HepG2 (cell line): ENCODE results near the gene ARHGAP21.

Experiments used
- CEBPB ChIP-seq: IDR thresholded peaks from 2 replicates; pipeline ENCODE4 v1.6.1; 2011; ENCODE audit warnings: low read depth, low read length, improper control_type of control experiment, borderline replicate concordance
- EZH2 ChIP-seq: conservative IDR thresholded peaks from 2 replicates; pipeline ENCODE4 v1.6.1; 2012; ENCODE audit warnings: mild to moderate bottlenecking, low read depth, low read length, moderate library complexity
- ISX ChIP-seq: sonication (generic); formaldehyde crosslinking; conservative IDR thresholded peaks from 2 replicates; pipeline ENCODE4 v1.5.0; 2020; ENCODE audit warnings: missing genetic modification reagents
- NCOA1 ChIP-seq: sonication (generic); formaldehyde crosslinking; IDR thresholded peaks from 2 replicates; pipeline ENCODE4 v1.9.0; 2021; ENCODE audit warnings: missing genetic modification reagents
- TF ChIP-seq, protein P1 (sequence below): sonication (generic); formaldehyde crosslinking; IDR thresholded peaks from 2 replicates; pipeline ENCODE4 v1.4.0; 2020; ENCODE audit warnings: missing genetic modification reagents
- TF ChIP-seq, protein P2 (sequence below): sonication (generic); formaldehyde crosslinking; IDR thresholded peaks from 2 replicates; pipeline ENCODE4 v1.5.0; 2020; ENCODE audit warnings: mild to moderate bottlenecking, missing genetic modification reagents, moderate library complexity

GRCh38 chr10:24722676-24723385 is 856 bp downstream of the ARHGAP21 start:
- TF ChIP-seq EZH2 = no peak
- no peak for TF ChIP-seq CEBPB
- TF ChIP-seq, protein P1, sequence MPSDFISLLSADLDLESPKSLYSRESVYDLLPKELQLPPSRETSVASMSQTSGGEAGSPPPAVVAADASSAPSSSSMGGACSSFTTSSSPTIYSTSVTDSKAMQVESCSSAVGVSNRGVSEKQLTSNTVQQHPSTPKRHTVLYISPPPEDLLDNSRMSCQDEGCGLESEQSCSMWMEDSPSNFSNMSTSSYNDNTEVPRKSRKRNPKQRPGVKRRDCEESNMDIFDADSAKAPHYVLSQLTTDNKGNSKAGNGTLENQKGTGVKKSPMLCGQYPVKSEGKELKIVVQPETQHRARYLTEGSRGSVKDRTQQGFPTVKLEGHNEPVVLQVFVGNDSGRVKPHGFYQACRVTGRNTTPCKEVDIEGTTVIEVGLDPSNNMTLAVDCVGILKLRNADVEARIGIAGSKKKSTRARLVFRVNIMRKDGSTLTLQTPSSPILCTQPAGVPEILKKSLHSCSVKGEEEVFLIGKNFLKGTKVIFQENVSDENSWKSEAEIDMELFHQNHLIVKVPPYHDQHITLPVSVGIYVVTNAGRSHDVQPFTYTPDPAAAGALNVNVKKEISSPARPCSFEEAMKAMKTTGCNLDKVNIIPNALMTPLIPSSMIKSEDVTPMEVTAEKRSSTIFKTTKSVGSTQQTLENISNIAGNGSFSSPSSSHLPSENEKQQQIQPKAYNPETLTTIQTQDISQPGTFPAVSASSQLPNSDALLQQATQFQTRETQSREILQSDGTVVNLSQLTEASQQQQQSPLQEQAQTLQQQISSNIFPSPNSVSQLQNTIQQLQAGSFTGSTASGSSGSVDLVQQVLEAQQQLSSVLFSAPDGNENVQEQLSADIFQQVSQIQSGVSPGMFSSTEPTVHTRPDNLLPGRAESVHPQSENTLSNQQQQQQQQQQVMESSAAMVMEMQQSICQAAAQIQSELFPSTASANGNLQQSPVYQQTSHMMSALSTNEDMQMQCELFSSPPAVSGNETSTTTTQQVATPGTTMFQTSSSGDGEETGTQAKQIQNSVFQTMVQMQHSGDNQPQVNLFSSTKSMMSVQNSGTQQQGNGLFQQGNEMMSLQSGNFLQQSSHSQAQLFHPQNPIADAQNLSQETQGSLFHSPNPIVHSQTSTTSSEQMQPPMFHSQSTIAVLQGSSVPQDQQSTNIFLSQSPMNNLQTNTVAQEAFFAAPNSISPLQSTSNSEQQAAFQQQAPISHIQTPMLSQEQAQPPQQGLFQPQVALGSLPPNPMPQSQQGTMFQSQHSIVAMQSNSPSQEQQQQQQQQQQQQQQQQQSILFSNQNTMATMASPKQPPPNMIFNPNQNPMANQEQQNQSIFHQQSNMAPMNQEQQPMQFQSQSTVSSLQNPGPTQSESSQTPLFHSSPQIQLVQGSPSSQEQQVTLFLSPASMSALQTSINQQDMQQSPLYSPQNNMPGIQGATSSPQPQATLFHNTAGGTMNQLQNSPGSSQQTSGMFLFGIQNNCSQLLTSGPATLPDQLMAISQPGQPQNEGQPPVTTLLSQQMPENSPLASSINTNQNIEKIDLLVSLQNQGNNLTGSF (CRISPR knock-in tag) = 0 out of 2 replicates have a peak, but pooled peaks have one; percentile 28
- TF ChIP-seq ISX (CRISPR knock-in tag) = no peak
- TF ChIP-seq, protein P2, sequence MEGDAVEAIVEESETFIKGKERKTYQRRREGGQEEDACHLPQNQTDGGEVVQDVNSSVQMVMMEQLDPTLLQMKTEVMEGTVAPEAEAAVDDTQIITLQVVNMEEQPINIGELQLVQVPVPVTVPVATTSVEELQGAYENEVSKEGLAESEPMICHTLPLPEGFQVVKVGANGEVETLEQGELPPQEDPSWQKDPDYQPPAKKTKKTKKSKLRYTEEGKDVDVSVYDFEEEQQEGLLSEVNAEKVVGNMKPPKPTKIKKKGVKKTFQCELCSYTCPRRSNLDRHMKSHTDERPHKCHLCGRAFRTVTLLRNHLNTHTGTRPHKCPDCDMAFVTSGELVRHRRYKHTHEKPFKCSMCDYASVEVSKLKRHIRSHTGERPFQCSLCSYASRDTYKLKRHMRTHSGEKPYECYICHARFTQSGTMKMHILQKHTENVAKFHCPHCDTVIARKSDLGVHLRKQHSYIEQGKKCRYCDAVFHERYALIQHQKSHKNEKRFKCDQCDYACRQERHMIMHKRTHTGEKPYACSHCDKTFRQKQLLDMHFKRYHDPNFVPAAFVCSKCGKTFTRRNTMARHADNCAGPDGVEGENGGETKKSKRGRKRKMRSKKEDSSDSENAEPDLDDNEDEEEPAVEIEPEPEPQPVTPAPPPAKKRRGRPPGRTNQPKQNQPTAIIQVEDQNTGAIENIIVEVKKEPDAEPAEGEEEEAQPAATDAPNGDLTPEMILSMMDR (CRISPR knock-in tag) = no peak
- no peak for TF ChIP-seq NCOA1
